Activated T-cell treated with anti-CD3 and anti-CD28 coated beads for 48 hours (primary cell): ENCODE measurements around the gene TRAK1.

Source experiments
- DNase-seq: peaks from one replicate; pipeline ENCODE4 v3.0.0-alpha.2; 2020; ENCODE audit warnings: low read depth

Gene TRAK1

DNA sequence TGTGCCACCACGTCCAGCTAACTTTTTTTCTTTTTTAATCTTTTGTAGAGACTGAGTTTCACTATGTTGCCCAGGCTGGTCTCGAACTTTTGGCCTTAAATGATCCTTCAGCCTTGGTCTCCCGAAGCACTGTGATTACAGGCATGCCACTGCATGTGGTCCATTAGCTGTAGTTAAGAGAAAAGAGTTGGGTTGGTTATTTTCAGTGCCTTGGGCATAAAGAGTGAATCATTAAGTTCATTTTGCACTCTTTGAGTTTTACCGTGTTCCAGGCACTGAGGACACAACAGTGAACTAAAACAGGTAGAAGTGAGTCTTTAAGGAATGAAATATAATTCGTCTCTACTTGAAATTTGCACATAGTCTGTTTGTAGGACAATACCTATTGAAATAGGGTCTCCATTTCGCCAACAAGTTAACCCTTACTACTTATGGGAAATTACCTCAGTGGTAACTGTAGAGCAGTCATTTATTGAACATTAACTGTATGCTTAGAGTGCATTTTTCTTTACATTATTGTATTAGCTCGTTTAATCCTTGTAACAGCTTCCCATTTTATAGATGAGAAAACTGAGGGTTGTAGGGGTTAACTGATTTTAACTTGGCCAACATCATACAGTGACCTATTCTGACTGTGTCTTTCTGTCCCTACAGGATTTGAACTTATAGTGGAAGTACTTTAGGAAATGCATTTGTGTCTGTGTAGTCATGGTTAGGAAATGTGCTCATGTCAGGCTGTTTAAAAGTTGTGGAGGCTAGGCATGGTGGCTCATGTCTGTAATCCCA lies 22.7 kb upstream of the TRAK1 start:
- DNase-seq, result no peak

DNA sequence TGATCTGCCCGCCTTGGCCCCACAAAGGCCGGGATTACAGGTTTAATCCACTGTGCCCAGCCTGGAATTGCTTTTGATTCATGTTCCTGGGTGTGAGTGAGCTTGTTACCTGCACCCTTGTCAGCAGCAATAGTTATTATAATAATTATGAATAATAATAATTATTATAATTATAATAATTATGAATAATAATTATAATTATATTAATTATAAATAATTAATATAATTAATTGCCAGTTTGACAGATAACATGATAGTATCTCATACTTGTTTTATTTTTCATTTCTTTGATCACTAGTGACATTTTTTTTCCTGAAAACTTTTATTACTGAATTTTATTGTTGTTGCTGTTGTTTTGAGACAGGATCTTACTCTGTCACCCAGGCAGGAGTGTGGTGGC lies 21.1 kb upstream of the TRAK1 start:
- DNase-seq, result no peak

DNA sequence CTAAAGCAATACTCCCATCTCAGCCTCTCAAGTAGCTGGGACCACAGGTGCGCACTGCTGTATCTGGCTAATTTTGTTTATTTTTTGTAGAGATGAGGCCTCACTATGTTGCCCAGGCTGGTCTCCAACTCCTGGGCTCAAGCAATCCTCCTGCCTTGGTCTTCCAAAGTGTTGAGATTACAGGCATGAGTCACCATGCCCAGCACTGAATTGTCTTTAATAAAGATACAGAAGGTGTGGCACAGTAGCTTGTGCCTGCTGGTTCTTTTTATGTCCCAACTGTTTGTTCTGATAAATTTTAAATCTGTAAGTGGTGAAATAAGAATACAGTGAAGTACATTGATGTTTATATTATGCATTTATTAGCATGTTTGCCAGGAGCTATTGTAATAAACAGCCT lies 20.6 kb upstream of the TRAK1 start:
- DNase-seq, result no peak

DNA sequence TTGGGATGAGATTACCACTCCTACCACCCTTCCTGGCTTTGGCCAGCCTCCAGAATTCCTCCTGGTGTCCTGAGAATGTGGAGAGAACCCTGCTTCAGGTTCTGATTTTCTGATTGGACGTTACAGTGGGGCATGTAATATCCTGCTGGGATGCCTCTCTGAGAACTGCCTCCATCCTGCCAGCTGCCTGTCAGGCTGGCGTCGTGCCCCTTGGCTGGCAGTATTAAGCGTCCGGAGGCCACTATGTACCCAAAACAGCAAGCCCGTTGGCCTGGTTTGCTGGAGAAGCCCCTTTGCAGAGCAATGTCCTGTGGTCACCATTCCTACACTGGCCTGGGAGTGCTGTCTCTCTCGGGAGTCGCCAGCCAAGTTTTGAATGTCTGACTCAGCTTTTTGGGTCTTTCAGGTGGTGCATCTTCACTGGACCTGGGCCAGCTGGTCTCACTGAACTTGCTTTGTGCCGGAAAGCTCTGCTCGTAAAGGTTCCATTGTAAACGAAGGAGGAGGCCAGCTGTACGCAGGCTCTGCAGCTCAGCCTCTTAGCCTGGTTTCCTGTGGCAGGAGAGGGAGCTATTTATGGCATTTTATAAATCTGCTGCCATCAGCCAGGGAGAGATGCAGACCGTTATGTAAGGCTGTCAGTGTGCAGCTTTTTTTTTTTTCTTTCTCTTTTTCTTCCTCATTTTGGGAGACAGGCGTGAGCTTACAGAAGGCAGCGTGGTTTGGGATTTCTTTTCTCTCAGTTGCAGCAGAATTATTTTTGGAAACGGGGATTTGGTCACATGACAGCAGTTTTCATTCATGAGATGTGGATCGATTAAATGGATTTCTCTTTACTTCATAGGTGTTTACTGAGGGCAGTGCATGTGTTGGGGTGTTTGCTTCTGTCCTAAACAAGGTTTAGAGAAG lies 19.0 kb upstream of the TRAK1 start:
- DNase-seq, result no peak

DNA sequence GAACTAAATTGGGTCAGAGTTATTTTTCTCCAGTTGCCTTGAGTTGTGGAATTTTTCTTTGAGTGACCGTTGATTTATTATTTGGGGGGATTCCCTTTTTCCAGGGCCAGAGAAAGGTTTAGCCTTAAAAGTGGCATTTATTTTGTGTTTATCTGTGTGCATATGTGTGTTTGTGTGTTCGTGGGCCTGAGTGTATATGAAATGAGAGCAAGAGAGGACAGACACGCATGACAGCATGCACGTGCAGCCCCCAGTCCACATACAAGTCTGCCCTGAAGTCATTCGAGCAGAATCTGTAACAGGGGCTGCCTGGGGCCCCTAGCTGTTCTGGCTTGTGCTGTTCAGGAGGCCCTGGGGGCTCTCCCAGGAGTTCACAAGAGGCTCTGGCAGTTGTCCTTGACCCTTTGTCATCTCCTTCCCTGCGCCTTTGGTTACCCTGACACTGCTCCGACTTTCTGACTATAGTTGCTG lies 18.3 kb upstream of the TRAK1 start:
- DNase-seq, result no peak

DNA sequence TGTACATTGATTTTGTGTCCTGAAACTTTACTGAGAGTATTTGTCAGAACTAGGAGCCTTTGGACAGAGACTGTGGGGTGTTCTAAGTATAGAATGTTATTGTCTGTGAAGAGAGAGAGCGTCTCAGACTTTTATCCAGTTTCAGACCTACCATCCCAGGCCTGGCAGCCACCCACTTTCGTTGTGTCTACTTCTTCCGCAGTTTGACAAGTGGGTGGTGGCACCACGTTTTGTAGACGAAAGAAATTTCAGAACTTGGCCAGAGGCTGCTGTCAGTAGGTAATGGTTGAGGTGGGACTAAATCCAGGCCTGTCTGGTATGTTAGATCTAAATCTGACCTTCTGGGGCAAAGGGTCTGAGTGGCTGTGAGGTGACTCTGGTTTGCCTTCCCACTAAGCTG lies 13.4 kb upstream of the TRAK1 start:
- DNase-seq, result no peak

DNA sequence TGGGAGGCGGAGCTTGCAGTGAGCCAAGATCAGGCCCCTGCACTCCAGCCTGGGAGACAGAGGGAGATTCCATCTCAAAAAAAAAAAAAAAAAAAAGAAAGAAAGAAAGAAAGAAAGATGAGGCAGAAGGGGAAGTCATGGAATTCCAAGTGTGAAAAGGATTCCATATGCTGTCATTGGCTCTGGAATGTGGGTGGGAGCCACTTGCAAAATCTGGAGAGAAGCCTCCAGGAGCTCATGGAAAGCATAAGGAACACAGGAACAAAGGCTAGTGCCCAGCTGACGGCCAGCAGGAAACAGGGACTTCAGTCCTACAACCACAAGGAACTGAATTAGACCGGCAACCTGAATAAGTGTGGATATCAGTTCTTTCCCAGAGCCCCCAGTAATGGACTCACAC lies 12.5 kb upstream of the TRAK1 start:
- no peak for DNase-seq

DNA sequence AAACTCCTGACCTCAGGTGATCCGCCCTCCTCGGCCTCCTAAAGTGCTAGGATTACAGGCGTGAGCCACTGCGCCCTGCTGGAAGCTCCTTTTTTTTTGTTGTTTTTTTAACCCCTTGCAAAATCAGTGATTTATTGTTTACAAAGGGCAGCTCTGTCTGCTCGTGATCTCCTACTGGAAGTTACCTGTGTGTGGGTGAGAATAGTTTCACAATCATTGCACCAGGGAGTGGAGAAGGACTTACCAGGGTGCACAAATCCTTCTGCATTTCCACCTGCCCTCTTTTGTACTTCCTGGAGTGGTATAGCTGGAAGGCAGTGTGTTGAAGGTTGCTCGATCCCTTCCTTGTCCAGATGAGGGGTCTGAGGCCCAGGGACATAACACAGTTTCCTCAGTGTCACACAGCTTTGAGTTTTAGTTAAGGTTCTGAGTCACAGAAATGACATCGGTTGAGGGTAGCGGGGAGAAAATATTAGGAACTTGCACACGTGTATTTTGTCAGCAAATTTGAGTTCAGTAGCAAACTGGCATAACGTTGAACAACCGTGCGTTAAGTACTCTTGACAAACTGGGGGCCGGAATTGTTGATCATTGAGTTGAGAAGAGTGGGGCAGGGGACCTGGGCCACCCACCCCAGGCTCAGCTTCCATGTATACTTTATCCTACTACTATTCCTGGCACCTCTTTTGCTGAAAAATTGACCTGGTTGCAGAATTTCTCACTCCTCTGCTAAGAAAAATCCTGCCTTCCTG lies 11.3 kb upstream of the TRAK1 start:
- no peak for DNase-seq

DNA sequence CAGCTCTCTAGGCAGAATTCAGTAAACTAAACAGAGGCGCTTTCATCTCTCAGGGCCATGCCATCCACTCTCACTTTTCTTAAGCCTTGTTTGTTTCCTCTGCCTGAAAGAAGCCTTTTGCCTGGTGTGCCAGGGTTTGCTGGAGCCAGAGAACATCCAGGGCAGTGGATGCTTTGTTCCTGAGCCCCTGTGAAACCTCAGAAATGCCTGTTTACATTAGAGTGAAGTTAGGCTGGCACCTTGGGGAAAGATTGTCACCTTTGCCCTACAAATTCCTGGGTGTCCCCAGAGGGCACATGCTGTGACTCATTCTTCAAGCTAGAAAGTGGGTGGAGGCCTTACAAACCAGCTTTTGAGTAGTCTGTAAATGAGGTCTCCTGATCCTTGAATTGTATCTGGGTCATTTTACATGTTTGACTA lies 10.7 kb upstream of the TRAK1 start:
- DNase-seq, result no peak

DNA sequence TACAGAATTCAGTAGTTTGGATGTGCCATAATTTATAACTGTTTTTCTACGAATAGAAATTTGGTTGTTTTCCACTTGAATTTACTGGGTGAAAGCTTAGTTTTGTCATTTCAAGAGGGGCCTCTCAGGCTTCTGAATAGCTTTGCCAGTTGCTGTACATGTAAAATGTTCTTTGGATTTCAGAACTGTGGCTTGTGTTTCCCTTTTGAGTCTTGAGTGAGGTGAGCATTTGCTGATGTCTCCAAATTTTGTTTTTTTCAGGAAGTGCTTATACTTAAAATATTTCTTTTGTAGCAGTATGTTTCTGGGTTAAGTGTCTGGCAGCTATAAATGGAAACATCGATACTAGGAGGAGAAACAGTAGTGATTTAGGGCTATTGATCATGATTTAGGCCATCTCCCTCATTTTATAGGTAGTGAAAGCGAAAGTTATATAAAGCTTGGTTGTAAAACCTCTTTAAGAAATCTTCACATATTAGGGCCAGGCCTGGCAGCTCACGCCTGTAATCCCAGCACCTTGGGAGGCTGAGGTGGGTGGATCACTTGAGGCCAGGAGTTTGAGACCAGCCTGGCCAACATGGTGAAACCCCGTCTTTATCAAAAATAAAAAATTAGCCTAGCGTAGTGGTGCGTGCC lies 9.2 kb upstream of the TRAK1 start:
- DNase-seq, result no peak

DNA sequence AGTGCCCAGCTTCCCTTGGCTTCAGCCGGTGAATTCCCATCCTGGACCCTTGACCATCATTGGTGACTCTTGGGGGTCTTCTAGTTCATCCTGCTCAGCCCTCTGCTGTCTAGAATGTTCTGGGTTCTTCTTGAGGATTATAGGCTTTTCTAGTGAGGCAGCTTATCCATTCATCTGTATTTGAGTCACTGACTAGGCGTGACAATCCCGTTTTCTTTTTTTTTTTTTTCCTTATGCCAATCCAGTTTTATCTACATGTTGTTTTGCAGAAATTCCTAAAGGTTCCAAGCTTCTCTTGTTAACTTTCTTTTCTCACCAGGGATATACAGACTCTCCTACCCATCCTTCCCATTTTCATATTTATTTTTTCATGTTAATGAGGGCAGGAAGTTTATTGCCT lies 6.6 kb upstream of the TRAK1 start:
- no peak for DNase-seq

DNA sequence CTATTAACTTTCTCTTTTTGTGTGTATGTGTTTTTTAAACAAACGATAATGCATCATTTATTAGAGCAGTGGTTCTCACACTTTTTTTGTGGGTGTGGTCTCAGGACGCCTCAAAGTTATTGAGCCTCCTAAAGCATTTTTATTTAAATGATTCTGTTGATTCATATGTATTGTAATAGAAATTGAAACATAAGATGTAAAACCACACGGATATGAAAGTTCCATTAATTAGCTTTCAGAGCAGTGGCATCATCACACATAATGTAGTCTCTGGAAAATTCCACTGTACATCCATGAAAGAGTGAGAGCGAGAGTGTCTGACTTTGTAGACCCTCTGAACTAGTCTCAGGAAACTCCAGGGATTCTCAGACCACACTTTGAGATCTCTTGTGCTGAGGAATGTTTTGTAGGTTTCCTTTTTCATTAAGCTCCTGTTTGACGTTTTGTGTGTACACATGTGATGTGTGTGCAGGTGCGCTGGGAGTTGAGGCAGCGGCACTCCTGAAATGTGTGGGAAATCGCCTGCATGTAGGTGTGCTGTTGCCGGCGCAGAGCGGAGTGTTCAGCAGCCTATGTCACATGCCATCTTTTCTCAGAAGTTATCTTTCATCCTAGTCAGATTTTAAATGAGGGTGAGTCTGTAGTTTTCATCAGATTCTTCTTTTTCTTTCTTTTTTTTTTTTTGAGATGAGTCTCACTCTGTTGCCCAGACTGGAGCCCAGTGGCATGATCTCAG lies 5.3 kb upstream of the TRAK1 start:
- no peak for DNase-seq

DNA sequence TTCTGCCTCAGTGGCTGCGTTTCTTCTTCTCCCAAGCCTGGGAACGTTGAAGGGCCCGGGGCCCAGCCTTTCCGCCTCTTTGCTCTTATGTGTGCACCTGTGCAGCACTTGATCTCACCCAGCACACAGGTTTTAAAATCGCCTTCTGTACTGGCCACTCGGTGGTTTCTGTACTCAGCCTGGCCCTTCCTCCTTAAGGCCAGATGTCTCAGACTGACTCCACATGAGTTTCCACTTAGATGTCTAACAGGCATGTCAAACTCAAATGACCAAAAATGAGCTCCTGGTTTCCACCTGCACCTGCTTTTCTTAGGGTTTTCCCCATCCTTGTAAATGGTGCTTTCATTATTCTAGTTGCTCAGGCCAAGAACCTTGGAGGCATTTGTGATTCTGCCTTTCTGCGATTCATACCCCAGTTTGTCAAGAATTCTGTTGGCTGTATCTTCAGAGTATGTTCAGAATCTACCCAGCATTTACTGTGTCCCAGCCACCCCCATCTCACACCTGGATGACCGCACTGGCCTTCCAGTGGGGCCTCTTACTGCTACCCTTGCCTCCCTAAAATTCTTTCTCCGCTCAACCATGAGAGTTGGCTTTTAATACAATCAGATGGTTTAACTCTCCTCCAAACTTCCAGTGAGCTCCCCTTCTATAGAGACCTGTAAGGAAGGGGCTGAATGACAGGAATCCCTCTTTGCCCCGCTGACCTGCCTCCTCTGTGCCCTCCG lies 2.2 kb upstream of the TRAK1 start:
- DNase-seq, result no peak

DNA sequence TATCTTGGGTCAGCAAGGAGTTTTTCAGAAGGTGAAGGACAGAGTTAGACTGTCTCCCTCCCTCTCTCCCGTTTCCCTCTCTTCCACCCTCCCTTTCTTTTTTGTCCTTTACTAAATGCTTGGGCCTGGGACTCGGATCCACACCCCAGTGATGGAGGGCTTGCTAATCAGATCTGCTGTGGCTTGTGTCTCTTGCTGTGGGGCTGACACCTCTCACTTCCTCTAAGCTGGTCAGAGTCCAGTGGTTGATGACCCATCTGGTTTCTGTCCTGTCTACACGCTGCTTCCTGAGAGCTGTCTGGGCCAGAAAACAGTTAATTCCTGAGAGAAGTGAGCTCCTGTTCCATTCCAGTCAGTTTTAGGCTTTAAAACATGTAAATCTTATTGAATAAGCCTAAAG lies 849 bp downstream of the TRAK1 start:
- no peak for DNase-seq

DNA sequence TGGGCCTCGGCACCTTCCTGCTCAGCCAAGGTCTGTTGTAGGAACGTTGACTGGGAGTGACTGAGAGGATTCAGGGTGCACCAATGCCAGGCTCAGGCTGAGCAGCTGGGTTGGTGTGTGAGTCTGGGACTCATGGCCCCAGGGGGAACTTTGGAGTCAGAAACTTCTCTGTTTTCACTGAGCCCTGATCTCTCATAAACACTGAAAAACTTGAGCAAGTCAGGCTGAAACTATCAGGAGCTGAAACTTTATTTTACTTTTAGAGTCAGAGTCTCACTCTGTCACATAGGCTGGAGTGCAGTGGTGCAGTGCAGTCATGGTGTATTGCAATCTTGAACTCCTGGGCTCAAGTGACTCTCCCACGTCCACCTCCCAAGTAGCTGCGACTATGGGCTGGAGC lies 3.0 kb downstream of the TRAK1 start:
- DNase-seq, result no peak

DNA sequence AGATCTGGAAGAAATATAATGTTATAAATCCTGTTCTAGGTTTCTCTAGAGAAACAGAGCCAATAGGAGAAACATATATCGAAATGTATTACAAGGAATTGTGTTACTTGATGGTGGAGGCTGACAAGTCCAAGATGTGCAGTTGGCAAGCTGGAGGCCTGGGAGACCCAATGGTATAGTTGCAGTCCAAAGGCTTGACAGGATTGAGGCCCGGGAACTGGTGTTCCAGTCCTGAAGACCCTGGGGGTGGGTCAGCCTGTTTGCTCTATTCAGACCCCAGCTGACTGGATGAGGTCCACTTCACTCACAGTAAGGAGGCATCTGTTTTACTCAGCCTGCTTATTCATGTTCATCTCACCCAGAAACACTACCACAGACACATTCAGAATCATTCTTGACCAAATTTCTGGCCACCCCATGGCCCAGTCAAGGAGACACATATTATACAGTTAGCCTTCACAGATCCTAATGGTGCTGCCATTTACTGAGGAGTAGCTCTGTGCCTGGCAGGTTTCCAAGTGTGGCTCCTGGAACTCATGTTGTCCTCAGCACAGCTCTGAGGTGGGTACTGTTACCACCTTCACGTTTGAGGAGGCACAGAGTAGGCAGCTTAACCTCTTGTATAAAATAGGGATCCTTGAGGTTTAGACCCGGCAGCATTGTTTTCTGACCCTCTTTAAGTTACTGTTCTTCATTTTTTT lies 3.7 kb downstream of the TRAK1 start:
- DNase-seq, result no peak

DNA sequence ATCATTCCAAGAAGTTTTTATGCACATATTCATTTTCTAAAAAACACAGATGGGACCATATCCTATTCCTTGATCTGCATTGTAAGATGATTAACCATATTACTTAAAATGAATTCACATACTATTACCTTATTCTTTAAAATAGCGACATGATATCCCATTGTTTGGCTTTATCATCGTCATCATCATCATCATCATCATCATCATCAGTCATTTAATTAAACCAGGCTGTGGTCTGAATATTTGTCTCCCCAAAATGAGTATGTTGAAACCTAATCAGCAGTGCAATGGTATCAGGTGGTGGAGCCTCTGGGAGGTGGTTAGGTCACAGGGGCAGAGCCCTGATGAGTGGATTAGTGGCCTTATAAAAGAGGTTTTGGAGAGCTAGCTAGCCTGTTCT lies 4.4 kb downstream of the TRAK1 start:
- no peak for DNase-seq

DNA sequence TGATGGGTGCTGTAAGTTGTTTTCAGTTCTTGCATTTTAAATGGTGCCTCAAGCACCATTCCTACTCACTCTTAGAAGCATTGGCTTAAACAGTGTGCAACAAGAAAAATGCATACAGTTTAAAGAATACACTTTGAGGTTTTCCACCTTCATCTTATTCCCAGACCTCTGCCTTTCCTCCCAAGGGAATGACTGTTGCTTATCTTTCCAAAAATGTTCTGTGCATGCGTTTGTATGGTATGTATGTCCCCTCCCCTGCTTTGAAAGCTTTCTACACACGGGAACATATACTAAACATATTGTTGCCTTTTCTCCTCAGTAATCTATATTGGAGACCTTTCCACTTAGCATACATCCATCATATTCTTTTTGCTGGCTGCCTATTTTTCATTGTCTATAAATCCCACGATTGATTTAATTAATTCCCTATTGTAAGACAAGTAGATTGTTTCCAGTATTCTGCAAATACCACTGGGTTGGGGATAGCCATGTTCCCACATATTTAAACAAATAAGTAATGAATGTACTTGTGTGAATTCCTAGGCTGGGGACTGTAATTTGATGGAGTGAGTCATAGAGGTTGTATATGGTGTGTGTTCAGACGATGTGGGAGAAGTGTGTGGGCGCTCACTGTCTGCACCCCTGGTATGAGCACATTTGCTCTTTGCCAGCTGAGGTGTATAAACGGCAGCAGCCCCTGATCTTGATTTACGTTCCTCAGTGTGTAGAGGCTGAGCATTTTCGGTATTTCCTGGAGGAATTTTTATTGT lies 5.8 kb downstream of the TRAK1 start:
- DNase-seq, result peak; percentile 18

DNA sequence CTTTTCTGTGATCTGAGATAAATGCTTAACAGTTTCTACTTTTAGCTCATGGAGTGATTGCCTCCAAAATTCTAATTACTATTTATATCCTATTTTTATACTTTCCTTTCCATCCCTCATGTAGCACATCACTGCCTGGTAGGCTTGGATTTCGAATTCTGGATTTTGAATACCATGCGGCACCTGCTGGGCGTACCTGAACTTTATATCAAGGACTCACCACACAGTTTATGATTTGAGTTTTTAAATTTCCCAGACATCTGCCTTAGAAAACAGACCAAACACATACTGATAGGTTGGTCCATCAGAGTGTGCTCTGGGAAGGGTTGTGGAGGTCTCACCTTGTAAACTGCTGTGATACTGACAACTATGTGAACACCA lies 6.4 kb downstream of the TRAK1 start:
- DNase-seq, result no peak
